GM10266 (cell line): ENCODE results near the gene WLS.
"Not testable (repeated sequence)": the region's sequence is repeated elsewhere in the genome, so short reads cannot be mapped to it uniquely, and the experiment has no call there.

Experiments
- DNase-seq: peaks from one replicate; pipeline ENCODE4 v3.0.0; 2012; ENCODE audit errors: extremely low spot score
- TF ChIP-seq, protein P1 (sequence below): IDR thresholded peaks from 2 replicates; pipeline ENCODE4 v1.5.1; 2012; ENCODE audit warnings: mild to moderate bottlenecking, low read depth; ENCODE audit not compliant: control insufficient read depth, insufficient read depth; ENCODE audit errors: missing control alignments

Gene WLS

GRCh38 chr1:68174738-68175113, 57.6 kb downstream of the WLS start:
- DNase-seq = no peak
- TF ChIP-seq, protein P1, sequence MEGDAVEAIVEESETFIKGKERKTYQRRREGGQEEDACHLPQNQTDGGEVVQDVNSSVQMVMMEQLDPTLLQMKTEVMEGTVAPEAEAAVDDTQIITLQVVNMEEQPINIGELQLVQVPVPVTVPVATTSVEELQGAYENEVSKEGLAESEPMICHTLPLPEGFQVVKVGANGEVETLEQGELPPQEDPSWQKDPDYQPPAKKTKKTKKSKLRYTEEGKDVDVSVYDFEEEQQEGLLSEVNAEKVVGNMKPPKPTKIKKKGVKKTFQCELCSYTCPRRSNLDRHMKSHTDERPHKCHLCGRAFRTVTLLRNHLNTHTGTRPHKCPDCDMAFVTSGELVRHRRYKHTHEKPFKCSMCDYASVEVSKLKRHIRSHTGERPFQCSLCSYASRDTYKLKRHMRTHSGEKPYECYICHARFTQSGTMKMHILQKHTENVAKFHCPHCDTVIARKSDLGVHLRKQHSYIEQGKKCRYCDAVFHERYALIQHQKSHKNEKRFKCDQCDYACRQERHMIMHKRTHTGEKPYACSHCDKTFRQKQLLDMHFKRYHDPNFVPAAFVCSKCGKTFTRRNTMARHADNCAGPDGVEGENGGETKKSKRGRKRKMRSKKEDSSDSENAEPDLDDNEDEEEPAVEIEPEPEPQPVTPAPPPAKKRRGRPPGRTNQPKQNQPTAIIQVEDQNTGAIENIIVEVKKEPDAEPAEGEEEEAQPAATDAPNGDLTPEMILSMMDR = no peak

GRCh38 chr1:68173936-68174737, 58.2 kb downstream of the WLS start:
- TF ChIP-seq, protein P1 = no peak
- DNase-seq = no peak

DNA sequence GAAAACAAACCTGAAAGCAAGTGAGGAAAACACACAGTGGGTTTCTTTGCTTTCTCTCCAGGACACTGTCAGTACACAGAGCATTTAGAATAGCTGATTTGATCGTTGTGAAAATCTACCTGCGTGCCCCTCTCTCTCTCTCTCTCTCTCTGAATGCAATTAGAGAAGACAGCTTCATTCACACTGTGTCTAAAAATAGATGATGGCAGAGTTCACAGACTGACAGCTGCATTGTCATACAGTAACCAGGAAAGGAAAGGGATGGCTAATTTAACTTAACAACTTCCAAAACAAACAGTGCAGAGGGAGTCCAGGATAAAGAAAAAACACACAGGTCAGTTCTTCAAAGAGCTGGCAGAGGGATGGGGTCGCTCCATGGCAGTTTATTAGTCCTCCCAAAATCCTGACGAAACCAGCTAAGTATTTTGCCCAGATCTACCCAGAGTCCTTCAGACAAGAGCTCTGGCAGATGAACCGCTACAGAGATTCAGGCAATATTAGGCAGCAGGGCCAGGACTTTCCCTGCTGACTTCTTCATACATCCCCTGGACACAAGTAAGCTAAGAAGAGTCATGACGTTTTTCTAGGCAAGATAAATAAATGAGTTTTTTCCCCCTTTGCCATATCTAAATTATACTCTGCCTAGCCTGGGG, 58.9 kb downstream of the WLS start:
- TF ChIP-seq, protein P1 = no peak
- no peak for DNase-seq

GRCh38 chr1:68171795-68172194, 60.5 kb downstream of the WLS start:
- DNase-seq = not testable (repeated sequence)

GRCh38 chr1:68168545-68169171, 63.7 kb downstream of the WLS start:
- TF ChIP-seq, protein P1 = no peak
- no peak for DNase-seq

GRCh38 chr1:68167211-68167610, 65.1 kb downstream of the WLS start:
- TF ChIP-seq, protein P1 = no peak
- DNase-seq = no peak

DNA sequence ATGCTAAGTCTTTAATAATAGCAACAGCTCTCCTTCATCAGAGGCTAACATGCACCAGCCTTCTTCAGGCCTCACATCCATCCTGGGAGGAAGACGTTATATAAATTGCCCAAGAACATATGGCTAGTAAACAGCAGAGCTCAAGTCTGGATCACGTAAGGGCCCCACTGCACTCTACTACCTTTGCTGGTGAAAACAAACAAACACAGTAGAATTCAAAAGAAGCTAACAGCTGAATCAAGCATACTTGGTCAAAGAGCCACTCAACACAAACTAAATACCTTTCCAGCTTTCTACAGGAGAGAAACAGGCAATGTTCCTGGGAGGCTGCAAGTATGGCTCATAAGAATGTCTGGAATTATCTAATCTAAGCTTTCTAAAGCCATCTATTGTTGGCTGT, 66.0 kb downstream of the WLS start:
- TF ChIP-seq, protein P1 = no peak
- DNase-seq = no peak
